Uterus (tissue), 2 donors: ENCODE data around the gene GEMIN2.
"Not testable (repeated sequence)": the region's sequence is repeated elsewhere in the genome, so short reads cannot be mapped to it uniquely, and the experiment has no call there.

Experiments
- POLR2A ChIP-seq, 2 donors: fragments of 450-650 bp; IDR thresholded peaks; one replicate each; pipeline ENCODE4 v1.6.1; 2016; ENCODE audit warnings: antibody characterized with exemption in 2 of 2, mild to moderate bottlenecking in 1 of 2, moderate library complexity in 1 of 2
- TF ChIP-seq, protein P1 (sequence below), 4 experiments: fragments of 200-600 bp in 2 of 4; fragments of 450-650 bp in 2 of 4; sonication (generic) in 2 of 4; IDR thresholded peaks; one replicate each; pipeline ENCODE4 v1.5.1; 2016 to 2019; ENCODE audit warnings: antibody characterized with exemption in 4 of 4, mild to moderate bottlenecking in 2 of 4, moderate library complexity in 1 of 4

DNA sequence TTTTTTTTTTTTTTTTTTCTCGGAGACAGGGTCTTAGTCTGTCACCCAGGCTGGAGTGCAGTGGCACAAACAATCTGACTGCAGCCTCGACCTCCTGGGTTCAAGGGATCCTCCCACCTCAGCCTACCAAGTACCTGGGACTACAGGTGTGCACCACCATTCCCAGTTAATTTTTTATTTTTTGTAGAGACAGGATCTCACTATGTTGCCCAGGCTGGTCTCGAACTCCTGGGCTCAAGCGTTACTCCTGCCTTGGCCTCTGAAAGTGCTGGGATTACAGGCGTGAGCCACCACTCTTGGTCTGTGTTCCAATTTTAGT is 69.5 kb downstream of the GEMIN2 start:
- not testable (repeated sequence) for TF ChIP-seq POLR2A (IDR thresholded peaks at IDR 0.05)
- TF ChIP-seq, protein P1, sequence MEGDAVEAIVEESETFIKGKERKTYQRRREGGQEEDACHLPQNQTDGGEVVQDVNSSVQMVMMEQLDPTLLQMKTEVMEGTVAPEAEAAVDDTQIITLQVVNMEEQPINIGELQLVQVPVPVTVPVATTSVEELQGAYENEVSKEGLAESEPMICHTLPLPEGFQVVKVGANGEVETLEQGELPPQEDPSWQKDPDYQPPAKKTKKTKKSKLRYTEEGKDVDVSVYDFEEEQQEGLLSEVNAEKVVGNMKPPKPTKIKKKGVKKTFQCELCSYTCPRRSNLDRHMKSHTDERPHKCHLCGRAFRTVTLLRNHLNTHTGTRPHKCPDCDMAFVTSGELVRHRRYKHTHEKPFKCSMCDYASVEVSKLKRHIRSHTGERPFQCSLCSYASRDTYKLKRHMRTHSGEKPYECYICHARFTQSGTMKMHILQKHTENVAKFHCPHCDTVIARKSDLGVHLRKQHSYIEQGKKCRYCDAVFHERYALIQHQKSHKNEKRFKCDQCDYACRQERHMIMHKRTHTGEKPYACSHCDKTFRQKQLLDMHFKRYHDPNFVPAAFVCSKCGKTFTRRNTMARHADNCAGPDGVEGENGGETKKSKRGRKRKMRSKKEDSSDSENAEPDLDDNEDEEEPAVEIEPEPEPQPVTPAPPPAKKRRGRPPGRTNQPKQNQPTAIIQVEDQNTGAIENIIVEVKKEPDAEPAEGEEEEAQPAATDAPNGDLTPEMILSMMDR (IDR thresholded peaks at IDR 0.05) = not testable (repeated sequence)
